GM12878 (cell line): ENCODE results near the gene MSH4. TPM values are rescaled to one million over a fixed set of nuclear protein-coding genes. Genes with fewer than 3 reads are reported as not detected.

Source experiments
- BACH1 ChIP-seq: fragments of 450-650 bp; IDR thresholded peaks from 2 replicates; pipeline ENCODE4 v1.6.1; 2017; ENCODE audit warnings: mild to moderate bottlenecking, borderline replicate concordance
- ESRRA ChIP-seq: IDR thresholded peaks from 2 replicates; pipeline ENCODE4 v1.6.1; 2012; ENCODE audit warnings: mild to moderate bottlenecking, low read length, improper control_type of control experiment
- GABPA ChIP-seq: IDR thresholded peaks from 2 replicates; pipeline ENCODE4 v1.6.1; 2014; ENCODE audit warnings: antibody characterized with exemption, low read depth, mild to moderate bottlenecking, inconsistent platforms
- NFYA ChIP-seq: IDR thresholded peaks from 2 replicates; pipeline ENCODE4 v1.6.1; 2011; ENCODE audit warnings: low read depth, mild to moderate bottlenecking, low read length, improper control_type of control experiment, borderline replicate concordance
- NRF1 ChIP-seq: conservative IDR thresholded peaks from 2 replicates; pipeline ENCODE4 v1.6.1; 2011; ENCODE audit warnings: mild to moderate bottlenecking, low read depth, low read length, improper control_type of control experiment
- RFX5 ChIP-seq: IDR thresholded peaks from 2 replicates; pipeline ENCODE4 v1.6.1; 2011; ENCODE audit warnings: low read depth, low read length, improper control_type of control experiment
- TCF3 ChIP-seq: IDR thresholded peaks from 2 replicates; pipeline ENCODE4 v1.6.1; 2012; ENCODE audit warnings: low read depth, mild to moderate bottlenecking, low read length, borderline replicate concordance; ENCODE audit not compliant: insufficient read depth
- ZNF592 ChIP-seq: fragments of 450-650 bp; IDR thresholded peaks from 2 replicates; pipeline ENCODE4 v1.6.1; 2017; ENCODE audit warnings: mild to moderate bottlenecking, moderate library complexity
- polyA plus RNA-seq, 11 experiments: library from polyadenylated mRNA; depleted of rRNA in 4 of 11; unstranded in 6 of 11; stranded (reverse) in 5 of 11; fragments of >200 nt; fragmentation: Nextera tagmentation in 4 of 11; fragmentation: Illumina TruSeq in 1 of 11; extraction: Ambion mirVana in 4 of 11; extraction: Trizol in 1 of 11; gene quantifications; 1 replicate in 1 of 11; 2 replicates in 10 of 11; pipeline versions ENCODE4 v1.2.1 to v1.2.3, GENCODE V29; 2011 to 2016; ENCODE audit warnings: inconsistent platforms in 2 of 11, missing spikeins in 2 of 11, low read depth in 1 of 11
- total RNA-seq, 4 experiments: library from RNA; depleted of rRNA in 3 of 4; stranded (reverse); fragments of >200 nt in 3 of 4; fragmentation: Illumina TruSeq in 1 of 4; extraction: Trizol in 1 of 4; gene quantifications; 2 replicates each; pipeline versions ENCODE4 v1.2.1 to v1.2.3, GENCODE V29; 2013 to 2021
- TF ChIP-seq, protein P1 (sequence below): fragments of 450-650 bp; IDR thresholded peaks from 2 replicates; pipeline ENCODE4 v1.6.1; 2017; ENCODE audit warnings: low read depth, mild to moderate bottlenecking, moderate library complexity
- TF ChIP-seq, protein P2 (sequence below): fragments of 450-650 bp; IDR thresholded peaks from 2 replicates; pipeline ENCODE4 v1.6.1; 2018; ENCODE audit warnings: borderline replicate concordance, mild to moderate bottlenecking; ENCODE audit not compliant: partially characterized antibody

Gene MSH4
- total and polyA plus RNA-seq, 10 of the 15 experiments (the other 5 are each of a cell fraction or from before 2014, with no cell fraction given), result 0.04 to 0.34 (median 0.09) TPM; not detected in 3

DNA sequence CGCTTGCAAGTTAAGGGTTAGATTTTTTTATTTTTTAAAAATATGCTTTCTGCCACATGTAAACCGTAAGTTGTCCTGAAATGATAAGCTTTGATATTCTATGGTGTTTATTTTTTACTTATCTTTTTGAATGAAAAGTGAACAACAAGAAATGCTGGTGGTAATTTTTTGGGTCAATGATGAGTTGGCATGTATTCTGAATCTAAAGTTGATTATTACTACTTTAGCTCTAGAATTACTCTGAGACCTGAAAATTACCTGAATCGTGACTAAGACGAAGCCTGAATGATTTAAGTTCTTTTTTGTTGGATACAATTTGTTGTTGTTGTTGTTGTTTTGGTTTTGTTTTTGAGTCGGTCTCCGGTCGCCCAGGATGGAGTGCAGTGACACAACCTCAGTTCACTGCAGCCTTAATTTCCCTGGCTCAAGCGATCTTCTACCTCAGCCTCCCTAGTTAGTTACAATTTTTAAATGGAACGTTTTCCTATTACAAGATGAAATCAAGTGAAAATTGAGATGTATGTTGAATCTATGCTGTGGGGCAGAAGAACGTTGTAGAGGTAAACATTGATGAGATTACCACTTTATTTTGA, 9.7 kb upstream of the MSH4 start (continued):
- TF ChIP-seq, protein P1, sequence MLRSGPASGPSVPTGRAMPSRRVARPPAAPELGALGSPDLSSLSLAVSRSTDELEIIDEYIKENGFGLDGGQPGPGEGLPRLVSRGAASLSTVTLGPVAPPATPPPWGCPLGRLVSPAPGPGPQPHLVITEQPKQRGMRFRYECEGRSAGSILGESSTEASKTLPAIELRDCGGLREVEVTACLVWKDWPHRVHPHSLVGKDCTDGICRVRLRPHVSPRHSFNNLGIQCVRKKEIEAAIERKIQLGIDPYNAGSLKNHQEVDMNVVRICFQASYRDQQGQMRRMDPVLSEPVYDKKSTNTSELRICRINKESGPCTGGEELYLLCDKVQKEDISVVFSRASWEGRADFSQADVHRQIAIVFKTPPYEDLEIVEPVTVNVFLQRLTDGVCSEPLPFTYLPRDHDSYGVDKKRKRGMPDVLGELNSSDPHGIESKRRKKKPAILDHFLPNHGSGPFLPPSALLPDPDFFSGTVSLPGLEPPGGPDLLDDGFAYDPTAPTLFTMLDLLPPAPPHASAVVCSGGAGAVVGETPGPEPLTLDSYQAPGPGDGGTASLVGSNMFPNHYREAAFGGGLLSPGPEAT, result no peak
- TF ChIP-seq, protein P2, sequence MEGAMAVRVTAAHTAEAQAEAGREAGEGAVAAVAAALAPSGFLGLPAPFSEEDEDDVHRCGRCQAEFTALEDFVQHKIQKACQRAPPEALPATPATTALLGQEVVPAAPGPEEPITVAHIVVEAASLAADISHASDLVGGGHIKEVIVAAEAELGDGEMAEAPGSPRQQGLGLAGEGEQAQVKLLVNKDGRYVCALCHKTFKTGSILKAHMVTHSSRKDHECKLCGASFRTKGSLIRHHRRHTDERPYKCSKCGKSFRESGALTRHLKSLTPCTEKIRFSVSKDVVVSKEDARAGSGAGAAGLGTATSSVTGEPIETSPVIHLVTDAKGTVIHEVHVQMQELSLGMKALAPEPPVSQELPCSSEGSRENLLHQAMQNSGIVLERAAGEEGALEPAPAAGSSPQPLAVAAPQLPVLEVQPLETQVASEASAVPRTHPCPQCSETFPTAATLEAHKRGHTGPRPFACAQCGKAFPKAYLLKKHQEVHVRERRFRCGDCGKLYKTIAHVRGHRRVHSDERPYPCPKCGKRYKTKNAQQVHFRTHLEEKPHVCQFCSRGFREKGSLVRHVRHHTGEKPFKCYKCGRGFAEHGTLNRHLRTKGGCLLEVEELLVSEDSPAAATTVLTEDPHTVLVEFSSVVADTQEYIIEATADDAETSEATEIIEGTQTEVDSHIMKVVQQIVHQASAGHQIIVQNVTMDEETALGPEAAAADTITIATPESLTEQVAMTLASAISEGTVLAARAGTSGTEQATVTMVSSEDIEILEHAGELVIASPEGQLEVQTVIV, result no peak
- TF ChIP-seq TCF3, result no peak
- no peak for TF ChIP-seq NRF1
- no peak for TF ChIP-seq NFYA
- no peak for TF ChIP-seq RFX5
- TF ChIP-seq BACH1, result no peak
- TF ChIP-seq ESRRA, result no peak
- no peak for TF ChIP-seq GABPA
- TF ChIP-seq ZNF592, result no peak
- TF ChIP-seq, all 136 proteins: peak for 3
